Esophagus muscularis mucosa (tissue), 3 donors: ENCODE results near the gene SMIM43.

Experiments used
- POLR2A ChIP-seq: fragments of 450-650 bp; IDR thresholded peaks from one replicate; pipeline ENCODE4 v1.6.1; 2017; ENCODE audit warnings: antibody characterized with exemption, moderate library complexity, mild to moderate bottlenecking, low read depth
- POLR2AphosphoS5 ChIP-seq, 2 donors: sonication (generic); formaldehyde crosslinking; IDR thresholded peaks; one replicate each; pipeline ENCODE4 v1.6.1; 2017; ENCODE audit warnings: antibody characterized with exemption in 2 of 2
- TF ChIP-seq, protein P1 (sequence below), 3 experiments: fragments of 200-600 bp in 2 of 3; fragments of 450-650 bp in 1 of 3; sonication (generic) in 2 of 3; IDR thresholded peaks; one replicate each; pipeline ENCODE4 v1.5.1; 2017 to 2019; ENCODE audit warnings: antibody characterized with exemption in 3 of 3, mild to moderate bottlenecking in 2 of 3, moderate library complexity in 1 of 3

DNA sequence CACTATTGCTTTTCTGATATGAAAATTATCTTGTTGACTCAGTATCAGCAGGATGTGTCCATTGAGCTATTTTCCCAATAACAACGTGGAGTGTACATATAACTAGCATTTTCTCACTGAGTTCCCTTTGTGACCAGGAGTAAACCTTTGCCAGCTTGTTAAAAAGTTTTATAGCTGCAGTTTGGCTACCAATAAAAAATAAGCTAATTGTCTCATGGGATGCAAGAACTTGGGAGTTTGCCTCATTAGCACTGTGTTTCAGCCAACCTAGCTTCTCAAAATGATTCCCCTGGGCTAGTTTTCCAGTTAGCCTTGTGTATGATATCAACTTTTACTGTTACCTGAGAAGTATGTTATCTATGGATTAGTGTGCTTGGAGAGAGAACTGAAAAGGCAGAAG, 43.3 kb downstream of the SMIM43 start:
- no peak for TF ChIP-seq POLR2A
- TF ChIP-seq, protein P1, sequence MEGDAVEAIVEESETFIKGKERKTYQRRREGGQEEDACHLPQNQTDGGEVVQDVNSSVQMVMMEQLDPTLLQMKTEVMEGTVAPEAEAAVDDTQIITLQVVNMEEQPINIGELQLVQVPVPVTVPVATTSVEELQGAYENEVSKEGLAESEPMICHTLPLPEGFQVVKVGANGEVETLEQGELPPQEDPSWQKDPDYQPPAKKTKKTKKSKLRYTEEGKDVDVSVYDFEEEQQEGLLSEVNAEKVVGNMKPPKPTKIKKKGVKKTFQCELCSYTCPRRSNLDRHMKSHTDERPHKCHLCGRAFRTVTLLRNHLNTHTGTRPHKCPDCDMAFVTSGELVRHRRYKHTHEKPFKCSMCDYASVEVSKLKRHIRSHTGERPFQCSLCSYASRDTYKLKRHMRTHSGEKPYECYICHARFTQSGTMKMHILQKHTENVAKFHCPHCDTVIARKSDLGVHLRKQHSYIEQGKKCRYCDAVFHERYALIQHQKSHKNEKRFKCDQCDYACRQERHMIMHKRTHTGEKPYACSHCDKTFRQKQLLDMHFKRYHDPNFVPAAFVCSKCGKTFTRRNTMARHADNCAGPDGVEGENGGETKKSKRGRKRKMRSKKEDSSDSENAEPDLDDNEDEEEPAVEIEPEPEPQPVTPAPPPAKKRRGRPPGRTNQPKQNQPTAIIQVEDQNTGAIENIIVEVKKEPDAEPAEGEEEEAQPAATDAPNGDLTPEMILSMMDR (IDR thresholded peaks at IDR 0.05): no peak
- TF ChIP-seq POLR2AphosphoS5 (IDR thresholded peaks at IDR 0.05): no peak
